Head of caudate nucleus (tissue), 42 donors: ENCODE measurements around the gene PLSCR3.

Source experiments
- DNase-seq, 42 donors: peaks; one replicate each; pipeline versions ENCODE4 v3.0.0 to v3.0.0-alpha.2; 2020 to 2021; ENCODE audit warnings: mixed read lengths in 7 of 42
- intact Hi-C: fragments of 100-400 bp; cut with DNase I; formaldehyde crosslinking; loops from one replicate; pipeline ENCODE4 v1.15.0; 2022

PLSCR3 gene

DNA sequence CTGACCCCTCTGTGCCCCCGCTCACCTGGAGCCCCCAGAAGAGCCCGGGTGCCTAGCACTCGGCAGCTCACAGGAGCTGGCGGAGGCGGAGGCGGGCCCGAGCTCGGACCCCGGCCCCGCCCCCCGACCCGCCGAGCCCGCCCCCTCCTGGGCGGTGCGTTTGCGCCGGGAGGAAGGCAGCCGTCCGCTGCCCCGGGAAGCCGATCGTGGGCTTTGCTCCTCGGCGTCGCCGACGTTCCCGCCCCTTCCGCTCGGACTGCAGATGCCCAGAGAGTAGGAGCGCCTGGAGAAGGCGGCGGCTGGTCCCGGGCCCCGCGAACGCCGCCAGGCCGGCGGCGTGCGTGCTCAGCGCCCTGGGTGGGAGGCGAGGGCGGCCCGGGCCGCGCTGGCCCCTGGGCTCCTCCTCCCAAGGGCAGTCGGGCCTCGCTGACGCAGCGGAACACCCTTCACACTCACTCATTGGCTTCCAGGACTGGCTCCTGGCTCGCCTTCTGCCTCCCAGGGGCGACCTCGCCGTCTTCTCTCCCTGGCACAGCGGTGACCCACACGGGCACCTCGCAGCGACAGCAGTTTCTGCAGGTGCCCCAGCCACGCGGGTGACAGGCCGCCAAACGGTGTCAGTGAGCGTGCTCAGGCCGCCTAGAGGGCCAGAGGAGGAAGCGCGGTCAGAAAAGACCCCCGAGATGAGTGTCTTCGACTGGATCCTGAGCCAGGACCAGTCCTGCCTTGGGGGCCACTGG, at the start of gene PLSCR3:
Gene PLSCR3 (minus strand): TSS at position 74 of the 740 bp plus-strand sequence. CDS start 415 bp downstream, outside the sequence.
- DNase-seq: peak; percentile 51 to 91 (median 84)
- intact Hi-C loops: loop anchor here (5.0 kb wide), 1 partner anchor 42 kb away; the partner anchor contains the start of gene KCTD11

GRCh38 chr17:7443499-7444485, 49.5 kb upstream of the PLSCR3 start:
- no peak for DNase-seq
- intact Hi-C loops: no loop called here

GRCh38 chr17:7442142-7442541, 47.8 kb upstream of the PLSCR3 start:
- no peak for DNase-seq
- intact Hi-C loops: no loop called here

GRCh38 chr17:7441266-7441665, 46.9 kb upstream of the PLSCR3 start:
- intact Hi-C loops: no loop called here
- DNase-seq: no peak

- intact Hi-C loops: no loop called here
- peak in 10 of 42 donors; percentile 18 to 72 (median 48) for DNase-seq
These were observed 46.5 kb upstream of the PLSCR3 start for GRCh38 chr17:7440834-7441195.

DNA sequence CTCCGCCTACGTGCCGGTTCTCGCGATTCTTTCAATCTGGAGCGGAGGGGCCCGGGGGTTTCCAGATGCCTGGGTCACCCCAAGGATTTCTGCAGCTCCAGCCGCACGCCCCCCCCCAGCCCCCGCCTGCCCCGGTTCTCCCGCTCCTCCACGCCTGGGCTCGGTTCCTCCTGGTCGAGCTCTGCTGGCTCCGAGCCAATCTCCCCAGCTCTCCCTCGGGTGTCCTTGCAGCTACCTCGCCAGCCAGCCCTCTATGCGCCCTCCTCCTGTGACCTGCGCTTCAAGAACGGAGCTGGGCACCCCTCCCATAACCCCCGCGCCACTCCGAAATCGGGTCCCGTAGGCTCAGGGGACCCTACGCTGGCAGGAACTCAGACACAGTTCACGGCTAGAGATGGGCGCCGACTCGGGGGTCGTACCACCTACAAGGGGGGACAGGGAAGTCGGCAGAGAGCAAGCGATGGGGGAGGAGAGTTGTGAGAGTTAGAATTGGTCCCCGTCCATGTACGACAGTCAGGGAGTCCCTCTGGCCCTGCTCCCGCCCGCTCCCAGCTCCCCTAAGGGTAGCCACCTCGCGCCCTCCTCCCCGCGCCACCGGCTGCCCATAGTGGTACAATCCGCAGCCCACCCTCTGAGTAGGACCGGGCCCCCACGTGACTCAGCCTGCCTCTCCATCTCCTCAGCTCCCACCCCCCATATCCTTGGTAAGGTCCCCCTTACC, 45.9 kb upstream of the PLSCR3 start:
- DNase-seq: peak in 13 of 42 donors; percentile 13 to 64 (median 42)
- intact Hi-C loops: no loop called here

GRCh38 chr17:7439462-7440112, 45.3 kb upstream of the PLSCR3 start, which contains the start of gene FGF11:
TSS of gene FGF11 (plus strand) at chr17:7439512. CDS start at chr17:7439621, 109 bp downstream.
- intact Hi-C loops: loop anchor here (5.0 to 10.0 kb wide), 2 partner anchors 38 to 85 kb away; partner anchors contain the start of genes KCTD11, TMEM95 and ZBTB4
- DNase-seq: no peak

- intact Hi-C loops: loop anchor here (5.0 to 10.0 kb wide), 2 partner anchors 38 to 84 kb away; partner anchors contain the start of genes KCTD11, TMEM95 and ZBTB4
- DNase-seq: no peak
These were observed 44.5 kb upstream of the PLSCR3 start for GRCh38 chr17:7438656-7439460.

GRCh38 chr17:7437950-7438614, 43.8 kb upstream of the PLSCR3 start:
- intact Hi-C loops: loop anchor here (2.0 to 10.0 kb wide), 3 partner anchors 39 to 123 kb away; partner anchors contain the start of genes KCTD11, SENP3, TMEM95 and ZBTB4
- peak in 40 of 42 donors; percentile 42 to 84 (median 68) for DNase-seq

GRCh38 chr17:7437369-7437863, 43.1 kb upstream of the PLSCR3 start:
- DNase-seq: no peak
- intact Hi-C loops: loop anchor here (2.0 to 10.0 kb wide), 3 partner anchors 40 to 123 kb away; partner anchors contain the start of genes KCTD11, SENP3, TMEM95 and ZBTB4

DNA sequence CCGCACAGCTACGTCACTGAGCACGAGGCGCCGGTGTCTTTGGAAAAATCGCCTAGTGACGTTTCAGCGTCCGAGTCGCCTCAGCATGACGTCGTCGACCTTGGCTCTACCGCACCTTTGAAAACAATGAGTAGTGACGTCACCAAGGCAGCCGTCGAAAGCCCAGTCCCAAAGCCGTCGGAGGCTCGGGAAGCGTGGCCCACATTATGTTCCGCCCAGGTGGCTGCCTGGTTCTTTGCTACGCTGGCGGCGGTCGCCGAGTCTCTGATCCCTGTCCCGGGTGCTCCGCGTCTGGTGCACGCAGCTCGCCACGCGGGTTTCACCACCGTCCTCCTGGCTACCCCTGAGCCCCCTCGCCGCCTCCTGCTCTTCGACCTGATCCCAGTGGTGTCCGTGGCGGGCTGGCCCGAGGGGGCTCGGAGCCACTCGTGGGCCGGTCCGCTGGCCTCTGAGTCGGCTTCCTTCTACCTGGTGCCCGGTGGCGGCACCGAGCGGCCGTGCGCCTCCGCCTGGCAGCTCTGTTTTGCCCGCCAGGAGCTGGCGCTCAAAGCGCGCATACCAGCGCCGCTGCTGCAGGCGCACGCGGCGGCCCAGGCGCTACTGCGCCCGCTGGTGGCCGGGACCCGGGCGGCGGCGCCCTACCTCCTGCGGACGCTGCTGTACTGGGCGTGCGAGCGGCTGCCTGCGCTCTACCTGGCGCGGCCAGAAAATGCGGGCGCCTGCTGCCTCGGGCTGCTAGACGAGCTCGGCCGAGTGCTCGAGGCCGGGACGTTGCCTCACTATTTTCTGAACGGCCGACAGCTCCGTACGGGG, 42.4 kb upstream of the PLSCR3 start:
- DNase-seq: peak; percentile 42 to 90 (median 80)
- intact Hi-C loops: loop anchor here (2.0 to 10.0 kb wide), 3 partner anchors 41 to 124 kb away; partner anchors contain the start of genes KCTD11, SENP3, TMEM95 and ZBTB4

GRCh38 chr17:7435676-7436555, 41.6 kb upstream of the PLSCR3 start:
- peak in 1 of 42 donors; percentile 12 for DNase-seq
- intact Hi-C loops: loop anchor here (2.0 to 10.0 kb wide), 3 partner anchors 41 to 125 kb away; partner anchors contain the start of genes KCTD11, SENP3, TMEM95 and ZBTB4

DNA sequence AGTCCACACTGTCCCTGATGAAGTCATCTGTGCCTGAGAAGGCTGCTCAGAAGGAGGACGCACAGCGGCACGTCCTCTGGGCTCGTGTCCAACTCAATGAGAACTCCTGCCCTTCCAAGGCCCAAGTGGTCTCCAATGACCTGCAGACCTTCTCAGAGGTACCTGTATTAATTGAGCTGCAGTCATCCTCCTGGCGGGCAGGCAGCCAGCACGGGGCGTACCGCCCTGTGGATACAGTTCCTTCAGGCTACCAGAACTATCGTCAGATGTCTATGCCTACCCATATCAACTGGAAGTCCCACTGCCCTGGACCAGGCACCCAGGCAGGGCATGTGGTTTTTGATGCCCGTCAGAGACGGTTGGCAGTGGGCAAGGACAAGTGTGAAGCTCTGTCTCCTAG, 38.0 kb upstream of the PLSCR3 start:
- no peak for DNase-seq
- intact Hi-C loops: loop anchor here (10.0 kb wide), 1 partner anchor 77 kb away; the partner anchor contains the start of genes KCTD11 and TMEM95

- intact Hi-C loops: loop anchor here (10.0 kb wide), 1 partner anchor 76 kb away; the partner anchor contains the start of genes KCTD11 and TMEM95
- no peak for DNase-seq
These were observed 36.9 kb upstream of the PLSCR3 start for GRCh38 chr17:7431231-7431630.
